GM12872 (cell line): ENCODE measurements around the gene SERAC1.

Source experiments
- CTCF ChIP-seq: IDR thresholded peaks from 3 replicates; pipeline ENCODE4 v1.5.1; 2011; ENCODE audit warnings: low read depth, mild to moderate bottlenecking, low read length, moderate library complexity; ENCODE audit not compliant: insufficient read depth

SERAC1 gene

DNA sequence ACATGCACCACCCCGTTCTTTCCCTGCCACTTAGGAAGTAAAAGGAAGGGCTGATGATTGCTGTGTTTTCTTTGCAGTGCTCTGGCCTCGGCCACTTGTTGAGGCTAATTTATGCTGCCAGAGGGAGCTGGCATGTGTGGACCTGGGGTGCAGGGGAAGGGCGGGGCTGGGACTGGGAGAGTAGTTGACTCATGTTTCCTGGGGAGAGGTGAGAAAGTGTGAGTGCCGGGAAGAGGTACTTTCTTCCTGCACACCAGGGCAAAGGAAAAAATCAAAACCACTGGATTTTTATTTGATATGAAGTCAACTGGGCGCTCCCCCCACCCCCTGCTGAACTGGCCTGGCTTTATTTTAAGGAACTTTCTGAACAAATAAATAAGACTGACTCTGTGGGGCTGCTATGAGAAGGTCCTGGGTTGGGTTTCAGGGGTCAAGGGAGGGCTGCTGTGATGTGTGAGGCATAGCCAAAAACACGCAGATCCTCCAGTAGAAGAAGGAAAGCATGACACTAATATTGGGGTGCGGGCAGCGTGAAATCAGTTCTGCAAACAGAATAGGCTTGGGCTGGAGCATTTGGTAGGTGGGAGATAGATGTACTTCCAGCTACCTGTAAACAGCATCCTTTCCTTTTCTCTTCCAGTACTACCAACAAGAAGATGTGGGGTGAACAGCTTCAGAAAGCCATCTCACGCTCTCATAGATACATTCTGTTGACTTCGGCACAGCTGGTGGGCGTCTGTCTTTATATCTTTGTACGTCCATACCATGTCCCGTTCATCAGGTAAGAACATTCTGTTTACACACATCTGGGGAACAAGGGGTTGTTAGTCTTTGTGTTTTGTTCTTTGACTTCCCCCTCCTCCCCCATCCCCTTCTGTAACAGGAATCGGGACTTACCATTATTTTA, 98.9 kb downstream of the SERAC1 start:
- TF ChIP-seq CTCF = no peak

DNA sequence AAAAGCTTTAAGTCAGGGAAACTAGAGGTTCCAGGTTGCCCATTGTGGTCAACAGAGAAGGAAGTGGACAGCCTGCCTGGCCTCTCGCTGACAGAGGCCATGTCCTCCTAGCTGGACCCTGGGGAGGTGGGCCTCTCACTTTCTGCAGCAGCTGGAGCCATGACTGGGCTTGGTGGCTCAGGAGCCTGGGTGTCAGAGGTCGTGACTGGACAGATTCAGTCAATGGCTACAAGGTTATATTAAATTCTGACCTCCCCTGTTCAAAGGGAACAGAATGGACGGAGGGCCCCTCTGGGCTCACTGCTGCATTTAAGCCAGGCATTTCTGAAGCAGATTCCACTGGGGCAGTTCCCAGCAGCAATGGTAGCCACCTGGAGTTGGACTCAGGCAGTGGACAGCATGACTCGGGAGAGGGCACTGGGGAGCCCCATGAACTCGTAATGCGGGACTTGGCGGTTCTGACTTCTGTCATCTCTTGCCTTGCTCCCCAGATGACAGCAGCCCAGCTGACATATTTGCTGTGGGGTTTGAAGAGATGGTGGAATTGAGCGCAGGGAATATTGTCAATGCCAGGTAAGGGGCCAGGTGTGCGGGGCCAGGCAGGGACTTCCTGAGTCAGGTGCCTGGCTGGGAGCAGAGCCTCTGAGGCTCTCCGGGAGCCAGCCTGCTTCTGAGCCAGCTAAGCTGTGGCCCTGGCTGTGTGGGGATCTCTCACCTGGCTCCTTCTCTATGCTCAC, 99.7 kb downstream of the SERAC1 start:
- TF ChIP-seq CTCF = no peak

DNA sequence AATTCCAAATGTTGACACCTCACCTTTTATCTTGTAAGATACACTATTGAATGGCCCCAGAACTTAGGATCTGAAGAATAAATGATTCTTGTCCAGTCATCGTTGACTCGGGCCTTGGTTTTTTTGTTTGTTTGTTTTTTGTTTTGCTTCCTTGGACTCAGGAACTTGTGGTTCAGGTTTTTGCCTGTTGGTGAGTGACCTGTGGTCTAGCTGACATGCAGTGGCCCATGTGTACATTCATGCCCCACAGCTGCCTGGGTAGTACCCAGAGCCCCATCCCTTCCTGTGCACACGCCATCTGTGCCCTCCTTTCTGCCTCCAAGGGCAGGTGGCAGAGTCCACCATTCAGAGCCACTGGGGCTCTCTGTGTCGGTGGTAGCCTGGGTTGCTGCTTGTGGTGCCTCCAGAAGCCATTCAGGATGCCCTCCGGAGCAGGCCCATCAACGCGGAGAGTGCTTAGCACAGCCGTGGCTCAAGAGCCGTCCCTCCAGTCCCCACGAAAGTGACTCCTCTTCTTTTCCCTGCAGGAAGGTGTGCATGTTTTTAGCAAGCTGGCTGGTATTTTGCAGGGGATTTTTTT, 100.5 kb downstream of the SERAC1 start:
- no peak for TF ChIP-seq CTCF

GRCh38 chr6:158066136-158066781, 101.8 kb downstream of the SERAC1 start:
- TF ChIP-seq CTCF = no peak

- TF ChIP-seq CTCF = no peak
Observed at GRCh38 chr6:158064725-158065251, 103.3 kb downstream of the SERAC1 start.

DNA sequence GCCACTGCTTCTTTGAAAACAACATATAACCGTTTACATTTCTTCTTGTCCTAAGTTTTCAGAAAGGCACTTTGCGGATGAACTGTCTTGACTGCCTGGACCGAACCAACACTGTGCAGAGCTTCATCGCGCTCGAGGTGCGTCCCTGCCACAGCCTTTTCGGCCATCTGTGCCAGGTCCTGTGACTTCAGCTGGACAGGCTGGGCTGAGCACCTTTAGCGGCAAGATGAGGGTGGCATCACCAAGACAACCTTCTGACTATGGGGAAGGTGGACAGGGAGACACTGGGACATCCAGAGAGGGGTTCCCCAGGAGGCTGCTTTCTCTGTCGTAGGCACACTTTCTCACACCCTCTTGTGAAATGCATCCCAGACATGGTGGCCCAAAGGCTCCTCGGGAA, 104.3 kb downstream of the SERAC1 start:
- no peak for TF ChIP-seq CTCF
